OCI-LY7 (cell line): ENCODE data around the gene DAPK1. TPM values are rescaled to one million over a fixed set of nuclear protein-coding genes. Genes with fewer than 3 reads are reported as not detected.

Experiments
- BruUV-seq: library from RNA; stranded (reverse); fragments of 400-500 nt; replicated peaks from 2 replicates; lab custom pipeline; 2021; lab: Mats Ljungman, UMichigan
- CTCF ChIA-PET: fragments of 300-600 bp; sonication (Branson Sonifier 250); formaldehyde crosslinking; loops from one replicate; lab custom pipeline; 2022; ENCODE audit warnings: antibody characterized with exemption; ENCODE audit not compliant: unreplicated experiment; lab: Charles Lee
- POLR2A ChIA-PET: fragments of 300-600 bp; sonication (Branson Sonifier 250); formaldehyde crosslinking; loops from one replicate; lab custom pipeline; 2022; ENCODE audit warnings: antibody characterized with exemption; lab: Charles Lee
- DNase-seq: peaks from one replicate; pipeline ENCODE4 v3.0.0-alpha.2; 2015; ENCODE audit warnings: low spot score
- H2AFZ ChIP-seq: fragments of 200-600 bp; sonication (generic), shearing (Covaris generic); 2 replicates; pipeline ENCODE4 v1.6.1; 2014; ENCODE audit warnings: mild to moderate bottlenecking, antibody characterized with exemption, low read length, moderate library complexity
- H3K27ac ChIP-seq: fragments of 200-600 bp; sonication (generic); 2 replicates; pipeline ENCODE4 v1.5.1; 2014; ENCODE audit warnings: mixed run types, low read depth, mild to moderate bottlenecking, moderate library complexity, low read length, inconsistent platforms; ENCODE audit not compliant: poor library complexity, severe bottlenecking
- H3K36me3 ChIP-seq: fragments of 200-600 bp; sonication (generic); 2 replicates; pipeline ENCODE4 v1.6.1; 2014; ENCODE audit warnings: mild to moderate bottlenecking, antibody characterized with exemption, low read length, moderate library complexity, mixed read lengths; ENCODE audit not compliant: insufficient read depth
- H3K4me1 ChIP-seq: fragments of 200-600 bp; sonication (generic); 2 replicates; pipeline ENCODE4 v1.5.1; 2014; ENCODE audit warnings: mild to moderate bottlenecking, low read length; ENCODE audit not compliant: insufficient read depth, poor library complexity, severe bottlenecking
- H3K4me2 ChIP-seq: fragments of 200-600 bp; sonication (generic); 2 replicates; pipeline ENCODE4 v1.6.1; 2014; ENCODE audit warnings: mild to moderate bottlenecking, low read length
- H3K4me3 ChIP-seq: fragments of 200-600 bp; sonication (generic); 2 replicates; pipeline ENCODE4 v1.5.1; 2014; ENCODE audit warnings: mild to moderate bottlenecking, low read depth, low read length; ENCODE audit not compliant: poor library complexity, severe bottlenecking
- H3K79me2 ChIP-seq: fragments of 200-600 bp; sonication (generic); 2 replicates; pipeline ENCODE4 v1.6.1; 2016; ENCODE audit warnings: low read depth, mild to moderate bottlenecking, low read length, moderate library complexity, mixed read lengths; ENCODE audit not compliant: insufficient read depth
- H3K9me2 ChIP-seq: fragments of 200-600 bp; sonication (generic); 2 replicates; pipeline ENCODE4 v1.6.1; 2016; ENCODE audit warnings: mild to moderate bottlenecking, low read length, mixed read lengths; ENCODE audit not compliant: insufficient read depth
- H3K9me3 ChIP-seq: fragments of 200-600 bp; sonication (generic); 2 replicates; pipeline ENCODE4 v1.6.1; 2014; ENCODE audit warnings: mild to moderate bottlenecking, mixed run types, low read length, mixed read lengths
- H4K20me1 ChIP-seq: fragments of 200-600 bp; sonication (generic); 2 replicates; pipeline ENCODE4 v1.6.1; 2014; ENCODE audit warnings: mild to moderate bottlenecking, antibody characterized with exemption, low read length, moderate library complexity, mixed read lengths; ENCODE audit not compliant: insufficient read depth
- EZH2phosphoT487 ChIP-seq: fragments of 200-600 bp; sonication (generic); IDR thresholded peaks from 2 replicates; pipeline ENCODE4 v1.6.1; 2018; ENCODE audit warnings: low read depth, borderline replicate concordance, mild to moderate bottlenecking, mixed run types, antibody characterized with exemption, low read length, moderate library complexity, mixed read lengths
- intact Hi-C: fragments of 100-400 bp; cut with micrococcal nuclease; formaldehyde crosslinking; loops from one replicate; pipeline ENCODE4 v1.10.0; 2022; ENCODE audit not compliant: unreplicated experiment
- total RNA-seq, 2 experiments: library from RNA; depleted of rRNA in 1 of 2; stranded (reverse); fragments of >200 nt in 1 of 2; shearing (Covaris generic) in 1 of 2; gene quantifications; 2 replicates each; pipeline ENCODE4 v1.2.3, GENCODE V29; 2014 to 2022
- TF ChIP-seq, protein P1 (sequence below): fragments of 200-600 bp; sonication (generic); conservative IDR thresholded peaks from 2 replicates; pipeline ENCODE4 v1.5.1; 2014; ENCODE audit warnings: mild to moderate bottlenecking, antibody characterized with exemption, low read length, moderate library complexity, mixed read lengths

The DAPK1 gene
- total RNA-seq, 2 experiments from 2014 or later: 0.25 to 3.5 TPM

DNA sequence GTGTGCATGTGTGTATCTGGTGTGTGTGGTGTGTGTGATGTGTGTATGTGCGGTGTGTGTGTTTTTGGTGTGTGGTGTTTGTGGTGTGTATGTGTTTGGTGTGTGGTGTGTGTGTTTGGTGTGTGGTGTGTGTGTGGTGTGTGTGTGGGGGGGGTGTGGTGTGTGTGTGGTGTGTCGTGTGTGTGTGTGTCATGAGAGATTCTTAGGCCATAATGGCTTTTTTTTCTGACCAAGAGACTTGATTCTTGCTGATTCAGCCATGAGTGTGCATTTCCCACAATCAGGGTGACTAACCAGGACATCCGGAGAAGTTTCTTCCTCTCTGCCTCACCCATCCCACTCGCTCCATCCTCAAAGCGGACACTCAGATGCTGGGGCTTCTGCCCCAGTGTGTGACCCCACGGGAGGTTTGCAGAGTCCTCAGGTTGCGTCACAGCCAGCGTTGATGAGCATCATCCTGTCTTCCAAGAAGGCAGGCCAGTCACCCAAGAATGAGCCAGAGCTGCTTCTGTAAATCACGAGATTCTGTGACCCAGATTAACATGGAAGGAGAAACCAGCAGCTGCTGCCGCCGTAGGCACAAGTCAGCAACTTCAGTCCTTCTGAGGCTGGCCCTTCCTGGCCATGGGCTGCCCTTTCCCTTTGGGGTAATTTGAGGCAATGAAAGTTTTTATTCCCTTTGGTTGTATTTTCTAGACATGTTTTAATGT lies 215.8 kb downstream of the DAPK1 start:
- Histone ChIP-seq H3K36me3 (no peaks in the 10 kb centered on the region), H3K4me3 (no peak overlapping the region), H2AFZ (no peak overlapping the region), H3K9me3 (no peaks in the 10 kb centered on the region), H3K4me1 (no peaks in the 10 kb centered on the region), H3K79me2 (no peaks in the 10 kb centered on the region), H3K4me2 (no peak overlapping the region), H4K20me1 (no peaks in the 10 kb centered on the region), H3K9me2 (no peaks in the 10 kb centered on the region), H3K27ac (no peak overlapping the region)
- ChIA-PET CTCF (no interaction called here), POLR2A (interaction anchor here (0.7 kb wide), 1 partner anchor 1243 kb away, joined by 4 read pairs; no protein-coding TSS in a partner anchor)
- BruUV-seq: no TSS peak
- no peak for TF ChIP-seq EZH2phosphoT487
- intact Hi-C loops: no loop called here
- no peak for DNase-seq

DNA sequence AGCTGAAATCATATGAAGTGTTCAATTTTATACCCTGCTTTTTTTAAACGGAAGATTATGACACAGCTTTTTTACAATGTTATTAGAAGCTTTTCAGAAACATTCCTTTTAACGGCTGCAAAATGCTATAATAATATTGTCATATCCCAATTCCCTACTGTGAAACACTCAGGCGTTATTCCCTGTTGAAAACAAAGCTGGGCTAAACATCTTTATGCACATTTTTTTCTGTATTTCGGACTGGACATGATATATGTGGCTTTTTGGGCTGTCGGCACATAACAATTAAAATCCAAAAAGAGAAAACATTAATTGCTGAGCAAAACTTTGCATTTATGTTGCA lies 216.3 kb downstream of the DAPK1 start:
- H3K9me2 ChIP-seq: no peaks in the 10 kb centered on the region
- no TSS peak for BruUV-seq
- no peak overlapping the region for H3K27ac ChIP-seq
- POLR2A ChIA-PET: interaction anchor here (0.7 kb wide), 1 partner anchor 1244 kb away, joined by 4 read pairs; no protein-coding TSS in a partner anchor
- CTCF ChIA-PET: no interaction called here
- intact Hi-C loops: no loop called here
- no peak for DNase-seq
- H3K9me3 ChIP-seq: no peaks in the 10 kb centered on the region
- H4K20me1 ChIP-seq: no peaks in the 10 kb centered on the region
- no peak overlapping the region for H2AFZ ChIP-seq
- H3K36me3 ChIP-seq: no peaks in the 10 kb centered on the region
- no peak overlapping the region for H3K4me2 ChIP-seq
- no peak overlapping the region for H3K4me3 ChIP-seq
- no peaks in the 10 kb centered on the region for H3K4me1 ChIP-seq
- TF ChIP-seq, protein P1, sequence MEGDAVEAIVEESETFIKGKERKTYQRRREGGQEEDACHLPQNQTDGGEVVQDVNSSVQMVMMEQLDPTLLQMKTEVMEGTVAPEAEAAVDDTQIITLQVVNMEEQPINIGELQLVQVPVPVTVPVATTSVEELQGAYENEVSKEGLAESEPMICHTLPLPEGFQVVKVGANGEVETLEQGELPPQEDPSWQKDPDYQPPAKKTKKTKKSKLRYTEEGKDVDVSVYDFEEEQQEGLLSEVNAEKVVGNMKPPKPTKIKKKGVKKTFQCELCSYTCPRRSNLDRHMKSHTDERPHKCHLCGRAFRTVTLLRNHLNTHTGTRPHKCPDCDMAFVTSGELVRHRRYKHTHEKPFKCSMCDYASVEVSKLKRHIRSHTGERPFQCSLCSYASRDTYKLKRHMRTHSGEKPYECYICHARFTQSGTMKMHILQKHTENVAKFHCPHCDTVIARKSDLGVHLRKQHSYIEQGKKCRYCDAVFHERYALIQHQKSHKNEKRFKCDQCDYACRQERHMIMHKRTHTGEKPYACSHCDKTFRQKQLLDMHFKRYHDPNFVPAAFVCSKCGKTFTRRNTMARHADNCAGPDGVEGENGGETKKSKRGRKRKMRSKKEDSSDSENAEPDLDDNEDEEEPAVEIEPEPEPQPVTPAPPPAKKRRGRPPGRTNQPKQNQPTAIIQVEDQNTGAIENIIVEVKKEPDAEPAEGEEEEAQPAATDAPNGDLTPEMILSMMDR: no peak
- TF ChIP-seq EZH2phosphoT487: no peak
- H3K79me2 ChIP-seq: no peaks in the 10 kb centered on the region

DNA sequence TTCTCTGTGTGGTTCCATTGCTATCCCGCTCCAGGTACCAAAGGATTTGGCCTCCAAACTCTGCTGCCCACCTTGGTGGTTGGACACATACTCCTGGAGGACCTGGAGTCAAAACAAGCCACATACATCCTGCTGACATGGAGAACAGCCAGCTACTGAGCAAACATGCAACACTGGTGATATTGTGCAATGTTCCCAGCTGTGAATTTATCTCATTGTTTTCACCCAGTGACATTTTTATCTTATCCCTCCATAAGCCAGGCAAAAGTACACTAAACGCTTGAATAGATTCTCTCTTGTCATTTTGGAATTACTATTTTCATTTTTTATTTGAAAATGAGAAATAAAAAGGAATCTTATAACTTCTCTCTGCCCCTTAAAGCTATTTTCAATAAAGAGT lies 217.2 kb downstream of the DAPK1 start:
- ChIA-PET POLR2A (interaction anchor here (0.7 kb wide), 1 partner anchor 707 kb away, joined by 3 read pairs; no protein-coding TSS in a partner anchor), CTCF (no interaction called here)
- no peaks in the 10 kb centered on the region for H3K9me3 ChIP-seq
- BruUV-seq: no TSS peak
- no peak overlapping the region for H3K4me2 ChIP-seq
- no peak for DNase-seq
- H2AFZ ChIP-seq: no peak overlapping the region
- no peaks in the 10 kb centered on the region for H4K20me1 ChIP-seq
- intact Hi-C loops: no loop called here
- H3K36me3 ChIP-seq: no peaks in the 10 kb centered on the region
- no peaks in the 10 kb centered on the region for H3K9me2 ChIP-seq
- no peak overlapping the region for H3K4me3 ChIP-seq
- H3K4me1 ChIP-seq: no peaks in the 10 kb centered on the region
- TF ChIP-seq EZH2phosphoT487: no peak
- TF ChIP-seq, protein P1: no peak
- H3K79me2 ChIP-seq: no peaks in the 10 kb centered on the region
- H3K27ac ChIP-seq: no peak overlapping the region
